ENCODE data around the gene ERICH2.

ERICH2 gene

GRCh38 chr2:170774074-170774473, 3.9 kb downstream of the ERICH2 start:
- Histone ChIP-seq H3K9me3 (no peaks in the 10 kb centered on the region), H3K27me3 (peaks cover 96% of the 10 kb centered on the region)

GRCh38 chr2:170778900-170779299, 8.7 kb downstream of the ERICH2 start:
- no peaks in the 10 kb centered on the region for H3K9me3 ChIP-seq
- no peak overlapping the region for H3K4me3 ChIP-seq (ENCODE audit: low read depth in 1 of 2, low read length in 1 of 2)
- H3K27ac ChIP-seq = no peak overlapping the region
- no peaks in the 10 kb centered on the region for H3K4me1 ChIP-seq (ENCODE audit: control insufficient read depth in 1 of 2, insufficient read depth in 1 of 2, low read depth in 1 of 2, low read length in 1 of 2)
- no peak for TF ChIP-seq CTCF (IDR thresholded peaks at IDR 0.05)
- H3K27me3 ChIP-seq = peaks cover 90% of the 10 kb centered on the region
- H3K36me3 ChIP-seq = no peaks in the 10 kb centered on the region

More at GRCh38 chr2:170774074-170774473, 3.9 kb downstream of the ERICH2 start:
- Histone ChIP-seq H3K27ac (no peak overlapping the region), H3K4me1 (ENCODE audit: control insufficient read depth in 1 of 2, insufficient read depth in 1 of 2, low read depth in 1 of 2, low read length in 1 of 2) (peaks cover 9 to 11% of the 10 kb centered on the region in 2 experiments), H3K36me3 (no peaks in the 10 kb centered on the region), H3K4me3 (ENCODE audit: low read depth in 1 of 2, low read length in 1 of 2) (no peak overlapping the region)
- TF ChIP-seq CTCF (IDR thresholded peaks at IDR 0.05) = no peak

GRCh38 chr2:170779304-170779703, 9.1 kb downstream of the ERICH2 start:
- Histone ChIP-seq H3K27ac (no peak overlapping the region), H3K36me3 (no peaks in the 10 kb centered on the region), H3K27me3 (peaks cover 90% of the 10 kb centered on the region), H3K4me1 (ENCODE audit: control insufficient read depth in 1 of 2, insufficient read depth in 1 of 2, low read depth in 1 of 2, low read length in 1 of 2) (no peaks in the 10 kb centered on the region), H3K9me3 (no peaks in the 10 kb centered on the region), H3K4me3 (ENCODE audit: low read depth in 1 of 2, low read length in 1 of 2) (no peak overlapping the region)
- no peak for TF ChIP-seq CTCF (IDR thresholded peaks at IDR 0.05)

GRCh38 chr2:170782673-170783072, 12.5 kb downstream of the ERICH2 start:
- Histone ChIP-seq H3K4me3 (ENCODE audit: low read depth in 1 of 2, low read length in 1 of 2) (no peak overlapping the region), H3K27ac (no peak overlapping the region), H3K36me3 (no peaks in the 10 kb centered on the region), H3K27me3 (peaks cover 92% of the 10 kb centered on the region), H3K4me1 (ENCODE audit: control insufficient read depth in 1 of 2, insufficient read depth in 1 of 2, low read depth in 1 of 2, low read length in 1 of 2) (no peaks in the 10 kb centered on the region), H3K9me3 (no peaks in the 10 kb centered on the region)
- no peak for TF ChIP-seq CTCF (IDR thresholded peaks at IDR 0.05)

- no peak for TF ChIP-seq CTCF (IDR thresholded peaks at IDR 0.05)
- Histone ChIP-seq H3K4me3 (ENCODE audit: low read depth in 1 of 2, low read length in 1 of 2) (no peak overlapping the region), H3K27me3 (peaks cover 85% of the 10 kb centered on the region), H3K9me3 (no peaks in the 10 kb centered on the region), H3K27ac (no peak overlapping the region), H3K36me3 (no peaks in the 10 kb centered on the region), H3K4me1 (ENCODE audit: control insufficient read depth in 1 of 2, insufficient read depth in 1 of 2, low read depth in 1 of 2, low read length in 1 of 2) (no peaks in the 10 kb centered on the region)
These were observed 13.4 kb downstream of the ERICH2 start for GRCh38 chr2:170783549-170783948.

- H3K27ac ChIP-seq = no peak overlapping the region
- H3K9me3 ChIP-seq = no peaks in the 10 kb centered on the region
- H3K4me3 ChIP-seq (ENCODE audit: low read depth in 1 of 2, low read length in 1 of 2) = no peak overlapping the region
- peaks cover 10% of the 10 kb centered on the region for H3K27me3 ChIP-seq
- peaks cover 9 to 10% of the 10 kb centered on the region in 2 experiments for H3K4me1 ChIP-seq (ENCODE audit: control insufficient read depth in 1 of 2, insufficient read depth in 1 of 2, low read depth in 1 of 2, low read length in 1 of 2)
- no peak for TF ChIP-seq CTCF (IDR thresholded peaks at IDR 0.05)
- no peaks in the 10 kb centered on the region for H3K36me3 ChIP-seq
These were observed 28.8 kb downstream of the ERICH2 start for GRCh38 chr2:170798996-170799395.
